ENCODE data around the gene SF1.

The SF1 gene

DNA sequence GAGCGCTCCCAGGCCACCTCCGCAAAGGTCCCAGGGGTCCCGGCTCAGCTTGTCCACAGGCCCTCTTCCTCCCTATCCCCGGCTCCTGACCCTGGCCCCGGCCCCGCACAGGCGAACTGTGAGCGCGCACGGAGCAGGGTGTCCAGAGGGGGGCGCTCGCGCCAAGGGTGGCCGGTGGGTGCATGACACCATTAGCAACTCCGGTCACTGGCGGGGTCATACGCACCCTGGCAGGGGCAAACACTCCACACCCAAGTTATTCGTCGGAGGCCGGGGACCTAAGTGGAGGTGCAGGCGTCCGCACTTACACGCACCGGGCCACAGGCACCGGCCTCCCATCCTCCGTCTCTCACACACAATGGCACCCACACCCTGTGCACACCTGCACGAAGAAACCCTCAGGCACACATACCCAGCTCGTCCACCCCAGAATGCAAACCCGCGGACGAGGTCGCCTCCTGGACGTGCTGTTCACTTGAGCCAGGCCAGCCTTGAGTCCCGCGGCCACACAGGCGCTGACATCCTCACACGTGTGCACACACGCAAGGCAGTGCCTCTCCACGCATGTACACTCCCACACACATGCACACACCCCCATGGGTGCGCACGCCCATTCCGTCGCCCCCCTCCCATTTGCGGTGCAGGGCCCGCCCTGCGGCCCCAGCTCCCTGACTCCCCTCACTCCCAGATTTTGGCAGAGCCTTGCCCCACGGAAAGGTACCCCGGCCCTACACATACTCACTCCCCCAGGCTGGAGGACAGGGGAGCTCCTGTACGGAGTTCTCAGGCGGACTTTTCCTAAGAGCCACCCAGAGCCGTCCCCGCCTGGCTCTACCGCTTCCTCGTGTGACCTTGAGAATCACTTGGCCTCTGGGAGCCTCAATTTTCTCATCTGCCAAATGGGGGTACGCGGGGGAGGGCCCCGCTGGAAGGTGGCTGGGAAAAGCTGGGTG is 34.5 kb downstream of the SF1 start, which contains the start of gene RASGRP2:
Gene RASGRP2, minus strand, starts transcription at position 552 of the 953 bp plus-strand sequence. CDS start 1,276 bp downstream, outside the sequence.
- H3K9ac ChIP-seq (ENCODE audit: low read length): peak within 1 kb of the TSS; percentile 50
- H3K27me3 ChIP-seq (ENCODE audit: control insufficient read depth, insufficient read depth, low read length): peaks cover 59% of the 10 kb centered on the region
- peaks cover 33% of the 10 kb centered on the region for H3K4me1 ChIP-seq (ENCODE audit: control insufficient read depth, insufficient read depth, low read length)
- H3K4me3 ChIP-seq (ENCODE audit: low read length): peak within 1 kb of the TSS; percentile 31
- no peaks in the 10 kb centered on the region for H3K9me3 ChIP-seq (ENCODE audit: control insufficient read depth, low read length)
- no peaks in the 10 kb centered on the region for H3K36me3 ChIP-seq (ENCODE audit: control insufficient read depth, insufficient read depth, low read length)

DNA sequence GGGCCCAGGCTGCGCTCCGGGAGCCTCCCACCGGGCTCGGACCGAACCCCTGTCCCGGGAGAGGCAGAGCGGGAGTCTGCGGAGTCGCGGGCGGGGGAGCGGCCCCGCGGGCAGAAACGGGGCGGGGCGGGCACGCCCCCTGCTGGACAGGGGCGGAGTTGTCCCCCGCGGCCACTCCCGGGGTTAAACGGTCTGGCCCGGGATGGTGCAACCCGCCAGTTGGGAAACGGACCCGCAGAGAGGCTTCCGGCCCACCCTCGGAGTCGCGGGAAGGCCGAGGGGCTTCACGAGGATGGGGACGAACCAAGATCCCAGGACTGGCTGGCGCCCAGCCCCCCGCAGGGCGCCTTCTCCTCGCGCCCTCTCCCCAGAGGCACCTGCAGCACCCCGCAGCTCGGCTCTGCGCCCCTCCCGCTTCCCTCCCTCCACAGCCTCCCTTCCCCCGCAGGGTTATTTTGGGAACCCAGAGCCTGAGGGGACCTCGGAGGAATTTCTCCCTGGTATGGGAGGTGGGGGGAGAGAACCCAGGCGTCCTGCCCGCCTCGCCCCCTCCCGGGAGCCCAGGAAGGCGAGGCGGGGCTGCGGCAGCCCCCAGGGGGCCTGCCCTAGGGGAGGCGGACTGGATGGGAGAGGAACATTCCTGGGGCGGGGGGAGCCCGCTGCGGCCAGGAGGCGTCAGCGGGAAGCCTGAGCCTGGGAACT is 35.3 kb downstream of the SF1 start:
- Histone ChIP-seq H3K4me1 (ENCODE audit: control insufficient read depth, insufficient read depth, low read length) (peaks cover 33% of the 10 kb centered on the region), H3K4me3 (ENCODE audit: low read length) (peak overlapping the region; percentile 31), H3K27me3 (ENCODE audit: control insufficient read depth, insufficient read depth, low read length) (peaks cover 59% of the 10 kb centered on the region), H3K36me3 (ENCODE audit: control insufficient read depth, insufficient read depth, low read length) (no peaks in the 10 kb centered on the region), H3K9me3 (ENCODE audit: control insufficient read depth, low read length) (no peaks in the 10 kb centered on the region), H3K9ac (ENCODE audit: low read length) (no peak overlapping the region)

DNA sequence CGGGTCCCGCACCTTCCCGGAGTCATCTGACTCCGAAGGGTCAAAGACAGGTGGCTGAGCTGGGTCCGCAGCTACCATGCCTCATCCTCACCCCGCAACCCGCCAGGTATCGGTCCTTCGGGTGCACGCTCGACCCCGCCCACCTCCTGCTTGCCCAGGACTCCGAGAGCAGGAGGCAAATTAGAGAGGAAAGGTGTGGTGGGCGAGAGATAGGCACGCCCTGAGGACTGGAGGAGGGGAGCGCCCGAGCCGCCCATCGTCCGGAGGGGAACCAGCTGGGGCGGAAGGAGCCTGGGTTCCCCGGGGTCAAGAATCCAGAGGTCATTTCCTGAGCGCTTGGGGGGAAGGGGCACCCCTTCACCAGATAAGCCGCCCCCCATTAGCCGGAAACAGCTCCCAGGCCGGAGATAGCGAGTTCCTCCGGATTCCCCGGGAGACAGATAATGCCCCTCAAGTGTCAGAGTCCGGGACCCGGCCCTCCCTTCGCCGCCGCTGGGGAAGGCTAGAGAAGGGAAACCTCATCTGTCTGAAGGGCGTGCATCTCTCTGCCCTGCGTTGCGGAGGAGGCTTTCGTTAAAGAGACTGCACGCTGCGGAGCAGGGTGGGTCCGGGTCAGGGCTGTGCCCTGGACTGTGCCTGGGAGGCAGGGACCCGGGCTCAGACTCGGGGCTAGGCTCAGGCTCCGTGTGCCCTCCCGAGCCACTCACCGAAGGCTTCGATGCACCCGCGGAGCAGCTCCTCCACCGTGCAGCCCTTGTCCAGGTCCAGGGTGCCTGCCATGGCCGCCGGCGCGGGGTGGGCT is 36.1 kb downstream of the SF1 start:
- peaks cover 33% of the 10 kb centered on the region for H3K4me1 ChIP-seq (ENCODE audit: control insufficient read depth, insufficient read depth, low read length)

DNA sequence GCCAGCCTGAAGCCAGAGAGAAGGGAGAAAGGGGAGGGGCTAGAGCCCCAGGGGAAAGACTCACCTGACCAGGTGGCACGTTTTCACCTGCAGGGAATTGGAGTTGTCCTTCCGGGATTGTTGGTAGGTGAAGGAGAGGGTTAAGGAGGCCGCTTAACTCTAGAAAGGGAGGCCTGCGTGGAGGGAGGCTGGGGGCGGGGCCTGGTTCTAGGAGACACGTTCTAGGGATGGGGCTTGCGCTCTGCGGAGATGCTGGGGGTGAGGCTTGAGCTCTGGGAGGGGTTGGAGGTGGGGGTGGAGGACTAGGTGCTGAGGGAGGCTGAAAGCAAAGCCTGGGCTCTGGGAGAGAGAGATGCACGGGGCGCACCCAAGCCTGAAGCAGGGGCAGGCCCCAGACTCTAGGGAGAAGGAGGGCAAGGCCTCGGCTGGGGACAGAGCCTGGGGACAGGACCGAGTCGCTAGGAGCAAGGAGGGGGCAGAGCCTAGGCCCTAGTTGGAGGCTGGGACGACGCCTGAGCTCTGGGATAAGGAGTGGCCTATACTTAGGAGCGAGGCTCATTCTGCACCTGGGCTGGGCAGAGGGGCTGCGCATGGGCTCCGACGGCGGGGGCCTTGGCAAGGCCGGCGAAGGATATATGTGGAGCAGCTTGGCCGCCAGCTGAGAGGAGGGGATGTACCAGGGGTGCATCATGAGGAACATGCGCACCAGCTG is 36.8 kb downstream of the SF1 start:
- Histone ChIP-seq H3K27me3 (ENCODE audit: control insufficient read depth, insufficient read depth, low read length) (peaks cover 59% of the 10 kb centered on the region), H3K4me3 (ENCODE audit: low read length) (no peak overlapping the region), H3K36me3 (ENCODE audit: control insufficient read depth, insufficient read depth, low read length) (no peaks in the 10 kb centered on the region), H3K9me3 (ENCODE audit: control insufficient read depth, low read length) (no peaks in the 10 kb centered on the region), H3K9ac (ENCODE audit: low read length) (no peak overlapping the region), H3K4me1 (ENCODE audit: control insufficient read depth, insufficient read depth, low read length) (peaks cover 33% of the 10 kb centered on the region)

More for the DNA sequence above, 36.1 kb downstream of the SF1 start:
- no peaks in the 10 kb centered on the region for H3K36me3 ChIP-seq (ENCODE audit: control insufficient read depth, insufficient read depth, low read length)
- H3K4me3 ChIP-seq (ENCODE audit: low read length): no peak overlapping the region
- no peak overlapping the region for H3K9ac ChIP-seq (ENCODE audit: low read length)
- peaks cover 59% of the 10 kb centered on the region for H3K27me3 ChIP-seq (ENCODE audit: control insufficient read depth, insufficient read depth, low read length)
- no peaks in the 10 kb centered on the region for H3K9me3 ChIP-seq (ENCODE audit: control insufficient read depth, low read length)

DNA sequence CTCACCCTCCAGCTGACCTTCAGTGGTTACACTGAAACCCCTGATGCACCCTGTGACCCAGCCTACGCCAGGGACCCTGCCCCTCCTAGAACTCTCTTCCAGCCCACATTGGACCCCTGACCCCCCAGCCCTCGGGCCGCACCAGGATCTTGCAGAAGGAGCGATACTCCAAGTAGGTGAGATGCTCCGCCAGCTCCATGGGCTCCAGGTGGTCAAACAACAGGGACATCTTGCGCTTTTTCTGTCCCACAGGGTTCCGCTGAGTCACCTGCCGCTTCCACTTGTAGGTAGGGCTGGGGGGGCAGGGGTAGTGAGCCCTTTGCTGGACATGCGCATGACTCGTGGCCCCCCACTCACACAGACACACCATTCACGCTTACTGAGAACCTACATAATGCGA is 38.5 kb downstream of the SF1 start:
- H3K9me3 ChIP-seq (ENCODE audit: control insufficient read depth, low read length): no peaks in the 10 kb centered on the region
- no peak overlapping the region for H3K4me3 ChIP-seq (ENCODE audit: low read length)
- H3K4me1 ChIP-seq (ENCODE audit: control insufficient read depth, insufficient read depth, low read length): peaks cover 23% of the 10 kb centered on the region
- peaks cover 43% of the 10 kb centered on the region for H3K27me3 ChIP-seq (ENCODE audit: control insufficient read depth, insufficient read depth, low read length)
- no peak overlapping the region for H3K9ac ChIP-seq (ENCODE audit: low read length)
- H3K36me3 ChIP-seq (ENCODE audit: control insufficient read depth, insufficient read depth, low read length): no peaks in the 10 kb centered on the region

GRCh38 chr11:64736654-64737053 is 41.7 kb downstream of the SF1 start:
- Histone ChIP-seq H3K4me3 (ENCODE audit: low read length) (no peak overlapping the region), H3K36me3 (ENCODE audit: control insufficient read depth, insufficient read depth, low read length) (no peaks in the 10 kb centered on the region), H3K4me1 (ENCODE audit: control insufficient read depth, insufficient read depth, low read length) (no peaks in the 10 kb centered on the region), H3K27me3 (ENCODE audit: control insufficient read depth, insufficient read depth, low read length) (peaks cover 14% of the 10 kb centered on the region), H3K9ac (ENCODE audit: low read length) (no peak overlapping the region), H3K9me3 (ENCODE audit: control insufficient read depth, low read length) (no peaks in the 10 kb centered on the region)

- Histone ChIP-seq H3K9ac (ENCODE audit: low read length) (no peak overlapping the region), H3K27me3 (ENCODE audit: control insufficient read depth, insufficient read depth, low read length) (peaks cover 6% of the 10 kb centered on the region), H3K4me1 (ENCODE audit: control insufficient read depth, insufficient read depth, low read length) (no peaks in the 10 kb centered on the region), H3K9me3 (ENCODE audit: control insufficient read depth, low read length) (no peaks in the 10 kb centered on the region), H3K36me3 (ENCODE audit: control insufficient read depth, insufficient read depth, low read length) (no peaks in the 10 kb centered on the region), H3K4me3 (ENCODE audit: low read length) (no peak overlapping the region)
Observed at GRCh38 chr11:64735725-64736259, 42.5 kb downstream of the SF1 start.

- no peaks in the 10 kb centered on the region for H3K9me3 ChIP-seq (ENCODE audit: control insufficient read depth, low read length)
- H3K9ac ChIP-seq (ENCODE audit: low read length): no peak overlapping the region
- H3K27me3 ChIP-seq (ENCODE audit: control insufficient read depth, insufficient read depth, low read length): peaks cover 8% of the 10 kb centered on the region
- no peaks in the 10 kb centered on the region for H3K4me1 ChIP-seq (ENCODE audit: control insufficient read depth, insufficient read depth, low read length)
- H3K4me3 ChIP-seq (ENCODE audit: low read length): no peak overlapping the region
- no peaks in the 10 kb centered on the region for H3K36me3 ChIP-seq (ENCODE audit: control insufficient read depth, insufficient read depth, low read length)
Observed at GRCh38 chr11:64734811-64735724, 43.3 kb downstream of the SF1 start.

- no peak overlapping the region for H3K9ac ChIP-seq (ENCODE audit: low read length)
- no peaks in the 10 kb centered on the region for H3K9me3 ChIP-seq (ENCODE audit: control insufficient read depth, low read length)
- no peaks in the 10 kb centered on the region for H3K4me1 ChIP-seq (ENCODE audit: control insufficient read depth, insufficient read depth, low read length)
- H3K36me3 ChIP-seq (ENCODE audit: control insufficient read depth, insufficient read depth, low read length): no peaks in the 10 kb centered on the region
- peaks cover 9% of the 10 kb centered on the region for H3K27me3 ChIP-seq (ENCODE audit: control insufficient read depth, insufficient read depth, low read length)
- no peak overlapping the region for H3K4me3 ChIP-seq (ENCODE audit: low read length)
Observed at GRCh38 chr11:64731601-64732000, 46.7 kb downstream of the SF1 start.

DNA sequence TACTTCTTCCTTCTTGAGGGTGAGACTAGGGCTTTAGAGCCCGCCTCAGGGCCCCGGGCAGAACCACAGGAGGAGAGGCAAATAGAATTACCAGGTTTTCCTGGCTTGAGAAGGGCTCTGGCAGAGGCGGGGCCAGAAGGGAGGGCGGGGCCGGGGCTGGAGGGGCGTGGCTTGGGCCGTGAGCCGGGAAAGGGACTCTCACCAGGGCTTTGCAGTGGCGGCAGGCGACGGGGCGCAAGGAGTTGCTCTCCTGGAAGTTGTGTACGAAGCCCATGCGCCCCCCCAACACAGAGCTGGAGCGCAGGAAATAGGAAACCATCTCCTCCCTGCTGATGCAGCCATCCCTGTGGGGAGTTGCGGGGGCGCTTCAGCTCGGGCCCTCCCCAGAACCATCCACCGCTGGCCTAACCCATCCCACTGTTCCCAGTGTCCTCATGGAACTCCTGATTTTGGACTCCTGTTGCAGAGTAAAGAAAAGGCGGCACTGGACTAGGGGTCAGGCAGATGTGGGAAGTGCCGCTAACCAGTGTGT is 48.4 kb downstream of the SF1 start:
- Histone ChIP-seq H3K9me3 (ENCODE audit: control insufficient read depth, low read length) (no peaks in the 10 kb centered on the region), H3K4me3 (ENCODE audit: low read length) (no peak overlapping the region), H3K4me1 (ENCODE audit: control insufficient read depth, insufficient read depth, low read length) (no peaks in the 10 kb centered on the region), H3K36me3 (ENCODE audit: control insufficient read depth, insufficient read depth, low read length) (no peaks in the 10 kb centered on the region), H3K9ac (ENCODE audit: low read length) (no peak overlapping the region), H3K27me3 (ENCODE audit: control insufficient read depth, insufficient read depth, low read length) (peaks cover 12% of the 10 kb centered on the region)

All from mucosa of stomach (tissue), 1 donor.